ENCODE data around the gene TAF12. TPM values are rescaled to one million over a fixed set of nuclear protein-coding genes. Genes with fewer than 3 reads are reported as not detected.
"Not testable (repeated sequence)": the region's sequence is repeated elsewhere in the genome, so short reads cannot be mapped to it uniquely, and the experiment has no call there.

The TAF12 gene
- polyA plus RNA-seq, 4 donors, result 18.9 to 32.7 (median 28.9) TPM

GRCh38 chr1:28573564-28573963 lies 69.3 kb downstream of the TAF12 start:
- Histone ChIP-seq H3K27me3 (ENCODE audit: control insufficient read depth in 3 of 3, insufficient read depth in 3 of 3, low read length in 3 of 3) (no peaks in the 10 kb centered on the region), H3K9me3 (ENCODE audit: control insufficient read depth in 2 of 2, insufficient read depth in 1 of 2, low read depth in 1 of 2, low read length in 1 of 2) (no peaks in the 10 kb centered on the region), H3K36me3 (ENCODE audit: control insufficient read depth in 3 of 3, insufficient read depth in 2 of 3, low read depth in 1 of 3, low read length in 3 of 3) (peaks cover 15 to 69% (median 21%) of the 10 kb centered on the region in 3 donors), H3K27ac (ENCODE audit: low read depth in 1 of 3, low read length in 2 of 3) (no peak overlapping the region), H3K4me1 (ENCODE audit: control insufficient read depth in 3 of 3, insufficient read depth in 2 of 3, low read depth in 1 of 3, low read length in 2 of 3) (no peaks in the 10 kb centered on the region), H3K4me3 (ENCODE audit: low read depth in 1 of 3, low read length in 3 of 3) (no peak overlapping the region)
- DNase-seq (no peak), FAIRE-seq (no peak)
- WGBS, 3 donors, result 98 to 99% (median 98%) methylated on average over 11 of the region's 11 CpGs

GRCh38 chr1:28572891-28573290 lies 70.0 kb downstream of the TAF12 start:
- FAIRE-seq; H3K27ac ChIP-seq (ENCODE audit: low read depth in 1 of 3, low read length in 2 of 3); H3K4me3 ChIP-seq (ENCODE audit: low read depth in 1 of 3, low read length in 3 of 3); DNase-seq; H3K4me1 ChIP-seq (ENCODE audit: control insufficient read depth in 3 of 3, insufficient read depth in 2 of 3, low read depth in 1 of 3, low read length in 2 of 3); H3K27me3 ChIP-seq (ENCODE audit: control insufficient read depth in 3 of 3, insufficient read depth in 3 of 3, low read length in 3 of 3); H3K9me3 ChIP-seq (ENCODE audit: control insufficient read depth in 2 of 2, insufficient read depth in 1 of 2, low read depth in 1 of 2, low read length in 1 of 2): not testable (repeated sequence)
- WGBS, 3 donors, result 90 to 92% (median 91%) methylated on average over 12 of the region's 12 CpGs
- peaks cover 13 to 69% (median 18%) of the 10 kb centered on the region in 3 donors for H3K36me3 ChIP-seq (ENCODE audit: control insufficient read depth in 3 of 3, insufficient read depth in 2 of 3, low read depth in 1 of 3, low read length in 3 of 3)

- 90 to 95% (median 94%) methylated on average over 4 of the region's 4 CpGs for WGBS, 3 donors
- Histone ChIP-seq H3K27me3 (ENCODE audit: control insufficient read depth in 3 of 3, insufficient read depth in 3 of 3, low read length in 3 of 3) (no peaks in the 10 kb centered on the region), H3K4me1 (ENCODE audit: control insufficient read depth in 3 of 3, insufficient read depth in 2 of 3, low read depth in 1 of 3, low read length in 2 of 3) (no peaks in the 10 kb centered on the region), H3K36me3 (ENCODE audit: control insufficient read depth in 3 of 3, insufficient read depth in 2 of 3, low read depth in 1 of 3, low read length in 3 of 3) (peaks cover 12 to 73% (median 13%) of the 10 kb centered on the region in 3 donors), H3K9me3 (ENCODE audit: control insufficient read depth in 2 of 2, insufficient read depth in 1 of 2, low read depth in 1 of 2, low read length in 1 of 2) (no peaks in the 10 kb centered on the region), H3K4me3 (ENCODE audit: low read depth in 1 of 3, low read length in 3 of 3) (no peak overlapping the region), H3K27ac (ENCODE audit: low read depth in 1 of 3, low read length in 2 of 3) (no peak overlapping the region)
- DNase-seq, result no peak
- no peak for FAIRE-seq
Measured at GRCh38 chr1:28571911-28572310, 71.0 kb downstream of the TAF12 start.

GRCh38 chr1:28566931-28567330 lies 75.9 kb downstream of the TAF12 start:
- Histone ChIP-seq H3K27ac (ENCODE audit: low read depth in 1 of 3, low read length in 2 of 3) (no peak overlapping the region), H3K27me3 (ENCODE audit: control insufficient read depth in 3 of 3, insufficient read depth in 3 of 3, low read length in 3 of 3) (no peaks in the 10 kb centered on the region), H3K4me1 (ENCODE audit: control insufficient read depth in 3 of 3, insufficient read depth in 2 of 3, low read depth in 1 of 3, low read length in 2 of 3) (no peaks in the 10 kb centered on the region), H3K36me3 (ENCODE audit: control insufficient read depth in 3 of 3, insufficient read depth in 2 of 3, low read depth in 1 of 3, low read length in 3 of 3) (peaks cover 9 to 70% (median 14%) of the 10 kb centered on the region in 3 donors), H3K4me3 (ENCODE audit: low read depth in 1 of 3, low read length in 3 of 3) (no peak overlapping the region), H3K9me3 (ENCODE audit: control insufficient read depth in 2 of 2, insufficient read depth in 1 of 2, low read depth in 1 of 2, low read length in 1 of 2) (no peaks in the 10 kb centered on the region)
- FAIRE-seq (no peak), DNase-seq (no peak)
- 89 to 100% (median 94%) methylated on average over 2 of the region's 2 CpGs for WGBS, 3 donors

- no peak overlapping the region for H3K4me3 ChIP-seq (ENCODE audit: low read depth in 1 of 3, low read length in 3 of 3)
Measured at GRCh38 chr1:28565726-28566125, 77.1 kb downstream of the TAF12 start.

GRCh38 chr1:28565040-28565439 lies 77.8 kb downstream of the TAF12 start:
- WGBS, 3 donors, result 98 to 99% (median 98%) methylated on average over 7 of the region's 7 CpGs
- H3K36me3 ChIP-seq (ENCODE audit: control insufficient read depth in 3 of 3, insufficient read depth in 2 of 3, low read depth in 1 of 3, low read length in 3 of 3), result peaks cover 8 to 70% (median 19%) of the 10 kb centered on the region in 3 donors
- H3K27ac ChIP-seq (ENCODE audit: low read depth in 1 of 3, low read length in 2 of 3), result no peak overlapping the region
- no peaks in the 10 kb centered on the region for H3K4me1 ChIP-seq (ENCODE audit: control insufficient read depth in 3 of 3, insufficient read depth in 2 of 3, low read depth in 1 of 3, low read length in 2 of 3)
- no peak for DNase-seq
- no peak overlapping the region for H3K4me3 ChIP-seq (ENCODE audit: low read depth in 1 of 3, low read length in 3 of 3)
- no peak for FAIRE-seq
- H3K27me3 ChIP-seq (ENCODE audit: control insufficient read depth in 3 of 3, insufficient read depth in 3 of 3, low read length in 3 of 3), result no peaks in the 10 kb centered on the region
- H3K9me3 ChIP-seq (ENCODE audit: control insufficient read depth in 2 of 2, insufficient read depth in 1 of 2, low read depth in 1 of 2, low read length in 1 of 2), result no peaks in the 10 kb centered on the region

More at GRCh38 chr1:28565726-28566125, 77.1 kb downstream of the TAF12 start:
- Histone ChIP-seq H3K27ac (ENCODE audit: low read depth in 1 of 3, low read length in 2 of 3) (no peak overlapping the region), H3K27me3 (ENCODE audit: control insufficient read depth in 3 of 3, insufficient read depth in 3 of 3, low read length in 3 of 3) (no peaks in the 10 kb centered on the region), H3K9me3 (ENCODE audit: control insufficient read depth in 2 of 2, insufficient read depth in 1 of 2, low read depth in 1 of 2, low read length in 1 of 2) (no peaks in the 10 kb centered on the region), H3K36me3 (ENCODE audit: control insufficient read depth in 3 of 3, insufficient read depth in 2 of 3, low read depth in 1 of 3, low read length in 3 of 3) (peaks cover 8 to 72% (median 20%) of the 10 kb centered on the region in 3 donors), H3K4me1 (ENCODE audit: control insufficient read depth in 3 of 3, insufficient read depth in 2 of 3, low read depth in 1 of 3, low read length in 2 of 3) (no peaks in the 10 kb centered on the region)
- FAIRE-seq (no peak), DNase-seq (no peak)
- WGBS, 3 donors, result 95 to 99% (median 96%) methylated on average over 6 of the region's 6 CpGs

GRCh38 chr1:28564310-28564709 lies 78.6 kb downstream of the TAF12 start:
- no peaks in the 10 kb centered on the region for H3K9me3 ChIP-seq (ENCODE audit: control insufficient read depth in 2 of 2, insufficient read depth in 1 of 2, low read depth in 1 of 2, low read length in 1 of 2)
- no peak overlapping the region for H3K27ac ChIP-seq (ENCODE audit: low read depth in 1 of 3, low read length in 2 of 3)
- H3K4me3 ChIP-seq (ENCODE audit: low read depth in 1 of 3, low read length in 3 of 3), result no peak overlapping the region
- FAIRE-seq, result no peak
- H3K4me1 ChIP-seq (ENCODE audit: control insufficient read depth in 3 of 3, insufficient read depth in 2 of 3, low read depth in 1 of 3, low read length in 2 of 3), result no peaks in the 10 kb centered on the region
- peaks cover 8 to 73% (median 19%) of the 10 kb centered on the region in 3 donors for H3K36me3 ChIP-seq (ENCODE audit: control insufficient read depth in 3 of 3, insufficient read depth in 2 of 3, low read depth in 1 of 3, low read length in 3 of 3)
- DNase-seq, result no peak
- no peaks in the 10 kb centered on the region for H3K27me3 ChIP-seq (ENCODE audit: control insufficient read depth in 3 of 3, insufficient read depth in 3 of 3, low read length in 3 of 3)

GRCh38 chr1:28560886-28561285 lies 82.0 kb downstream of the TAF12 start:
- Histone ChIP-seq H3K4me1 (ENCODE audit: control insufficient read depth in 3 of 3, insufficient read depth in 2 of 3, low read depth in 1 of 3, low read length in 2 of 3) (no peaks in the 10 kb centered on the region), H3K36me3 (ENCODE audit: control insufficient read depth in 3 of 3, insufficient read depth in 2 of 3, low read depth in 1 of 3, low read length in 3 of 3) (peaks cover 5 to 78% (median 16%) of the 10 kb centered on the region in 3 donors), H3K27ac (ENCODE audit: low read depth in 1 of 3, low read length in 2 of 3) (no peak overlapping the region), H3K27me3 (ENCODE audit: control insufficient read depth in 3 of 3, insufficient read depth in 3 of 3, low read length in 3 of 3) (no peaks in the 10 kb centered on the region), H3K9me3 (ENCODE audit: control insufficient read depth in 2 of 2, insufficient read depth in 1 of 2, low read depth in 1 of 2, low read length in 1 of 2) (no peaks in the 10 kb centered on the region), H3K4me3 (ENCODE audit: low read depth in 1 of 3, low read length in 3 of 3) (no peak overlapping the region)
- 95 to 98% (median 95%) methylated on average over 3 of the region's 3 CpGs for WGBS, 3 donors
- FAIRE-seq (no peak), DNase-seq (no peak)
